A673 (cell line): Measurements from ENCODE around the gene LGR6.

ENCODE experiments used
- CTCF ChIP-seq: fragments of 300-800, 200-600 bp; sonication (generic); conservative IDR thresholded peaks from 2 replicates; pipeline ENCODE4 v1.5.1; 2017; ENCODE audit warnings: low read depth, mild to moderate bottlenecking, antibody characterized with exemption, low read length, moderate library complexity, mixed read lengths
- EZH2 ChIP-seq: fragments of 200-600 bp; sonication (generic); IDR thresholded peaks from 2 replicates; pipeline ENCODE4 v1.6.1; 2017; ENCODE audit warnings: borderline replicate concordance, low read depth, mild to moderate bottlenecking, mixed read lengths, antibody characterized with exemption, low read length; ENCODE audit not compliant: poor library complexity, severe bottlenecking

GRCh38 chr1:202304375-202304774 is 110.8 kb downstream of the LGR6 start:
- TF ChIP-seq EZH2 (no peak), CTCF (no peak)
